Endothelial cell of umbilical vein (primary cell): Measurements from ENCODE around the gene EFNA5. TPM values are rescaled to one million over a fixed set of nuclear protein-coding genes. Genes with fewer than 3 reads are reported as not detected.

Experiments
- BruUV-seq: library from RNA; stranded (reverse); fragments of 400-500 nt; replicated peaks from 2 replicates; lab custom pipeline; 2021; lab: Mats Ljungman, UMichigan
- CTCF ChIA-PET: fragments of 300-600, 350-600 bp; sonication (Branson Sonifier 250); formaldehyde crosslinking; loops from one replicate; lab custom pipeline; 2021; ENCODE audit warnings: antibody characterized with exemption, inconsistent platforms; lab: Charles Lee
- POLR2A ChIA-PET: fragments of 300-600, 350-600 bp; sonication (Branson Sonifier 250); formaldehyde crosslinking; loops from one replicate; lab custom pipeline; 2021; ENCODE audit warnings: antibody characterized with exemption, inconsistent platforms; lab: Charles Lee
- DNase-seq: peaks from one replicate; pipeline ENCODE4 v3.0.0-alpha.2; 2011; ENCODE audit warnings: low read depth, low spot score
- FAIRE-seq: peaks from 2 replicates; lab custom pipeline; 2011; peaks lifted over from hg19 to GRCh38; lab: Jason Lieb, UNC
- H2AFZ ChIP-seq: 2 replicates; pipeline ENCODE4 v1.6.0; 2012; ENCODE audit warnings: low read depth, low read length, control low read depth, inconsistent platforms
- H3K27ac ChIP-seq: 2 replicates; pipeline ENCODE4 v1.5.1; 2011; ENCODE audit warnings: low read depth, mild to moderate bottlenecking, control low read depth, low read length, moderate library complexity; ENCODE audit not compliant: insufficient read depth
- H3K27me3 ChIP-seq, 2 experiments: 2 replicates each; pipeline versions ENCODE4 v1.6.0 to v1.6.1; 2011; ENCODE audit warnings: low read length in 2 of 2, mixed read lengths in 1 of 2; ENCODE audit not compliant: control insufficient read depth in 2 of 2, insufficient read depth in 2 of 2
- H3K36me3 ChIP-seq, 2 experiments: 2 replicates in 1 of 2; 3 replicates in 1 of 2; pipeline ENCODE4 v1.5.1; 2011; ENCODE audit warnings: low read length in 2 of 2, mild to moderate bottlenecking in 1 of 2, moderate library complexity in 1 of 2; ENCODE audit not compliant: control insufficient read depth in 2 of 2, insufficient read depth in 2 of 2; ENCODE audit errors: extremely low read depth in 1 of 2
- H3K4me1 ChIP-seq: 3 replicates; pipeline ENCODE4 v1.5.1; 2011; ENCODE audit warnings: mild to moderate bottlenecking, low read length; ENCODE audit not compliant: control insufficient read depth, insufficient read depth; ENCODE audit errors: extremely low read depth
- H3K4me2 ChIP-seq: 2 replicates; pipeline ENCODE4 v1.6.1; 2011; ENCODE audit warnings: low read length, control low read depth, mixed read lengths; ENCODE audit not compliant: insufficient read depth
- H3K4me3 ChIP-seq, 3 experiments: fragments of 200-600 bp in 1 of 3; sonication (generic), shearing (Covaris generic) in 1 of 3; replicated peaks in 1 of 3; 2 replicates each; pipeline ENCODE4 v1.5.1; 2011 to 2016; ENCODE audit warnings: control low read depth in 3 of 3, low read length in 3 of 3, mild to moderate bottlenecking in 2 of 3, inconsistent platforms in 1 of 3, low read depth in 1 of 3, moderate library complexity in 1 of 3; ENCODE audit not compliant: insufficient read depth in 1 of 3
- H3K79me2 ChIP-seq: 2 replicates; pipeline ENCODE4 v1.6.0; 2012; ENCODE audit warnings: low read length, inconsistent platforms; ENCODE audit not compliant: control insufficient read depth, insufficient read depth
- H3K9ac ChIP-seq: replicated peaks from 2 replicates; pipeline ENCODE3; 2011; ENCODE audit warnings: low read length, control low read depth; ENCODE audit not compliant: insufficient read depth; ENCODE audit errors: extremely low read depth
- H3K9me1 ChIP-seq: replicated peaks from 3 replicates; pipeline ENCODE4 v1.6.0; 2011; ENCODE audit warnings: mild to moderate bottlenecking, low read length; ENCODE audit not compliant: control insufficient read depth, insufficient read depth; ENCODE audit errors: extremely low read depth
- H3K9me3 ChIP-seq: replicated peaks from 2 replicates; pipeline ENCODE4 v1.5.1; 2012; ENCODE audit warnings: low read length, inconsistent platforms; ENCODE audit not compliant: control insufficient read depth, insufficient read depth
- H4K20me1 ChIP-seq: replicated peaks from 2 replicates; pipeline ENCODE3; 2011; ENCODE audit warnings: mild to moderate bottlenecking, low read length; ENCODE audit not compliant: control insufficient read depth, insufficient read depth; ENCODE audit errors: extremely low read depth
- EZH2 ChIP-seq: IDR thresholded peaks from 2 replicates; pipeline ENCODE4 v1.6.1; 2012; ENCODE audit warnings: borderline replicate concordance, low read depth, mild to moderate bottlenecking, moderate library complexity, low read length, inconsistent platforms; ENCODE audit not compliant: severe bottlenecking
- FOS ChIP-seq: IDR thresholded peaks from 2 replicates; pipeline ENCODE4 v1.6.1; 2011; ENCODE audit warnings: mild to moderate bottlenecking, low read length, moderate library complexity, borderline replicate concordance; ENCODE audit not compliant: insufficient read depth
- GATA2 ChIP-seq: IDR thresholded peaks from 2 replicates; pipeline ENCODE4 v1.7.0; 2011; ENCODE audit warnings: low read depth, mild to moderate bottlenecking, moderate library complexity, mixed read lengths, low read length; ENCODE audit not compliant: insufficient read length, insufficient read depth
- JUN ChIP-seq: IDR thresholded peaks from 2 replicates; pipeline ENCODE4 v1.6.1; 2011; ENCODE audit warnings: borderline replicate concordance, low read depth; ENCODE audit not compliant: insufficient read length, insufficient read depth
- MAX ChIP-seq: IDR thresholded peaks from 2 replicates; pipeline ENCODE4 v1.6.1; 2011; ENCODE audit not compliant: insufficient read depth, insufficient read length
- MYC ChIP-seq: IDR thresholded peaks from one replicate; pipeline ENCODE4 v1.6.1; 2011; ENCODE audit warnings: mild to moderate bottlenecking, low read depth, low read length
- POLR2AphosphoS5 ChIP-seq: IDR thresholded peaks from 2 replicates; pipeline ENCODE4 v1.6.1; 2012; ENCODE audit warnings: low read depth, mild to moderate bottlenecking, control low read depth, low read length, moderate library complexity; ENCODE audit not compliant: insufficient read depth
- dilution Hi-C: fragments of 300-500 bp; cut with MboI; formaldehyde crosslinking; loops from one replicate; pipeline ENCODE4 v1.15.0; 2019; ENCODE audit warnings: low sequenced_read_pairs; ENCODE audit not compliant: extremely low pct_ligation_motif_present
- intact Hi-C: fragments of 100-400 bp; cut with micrococcal nuclease; formaldehyde crosslinking; loops from one replicate; pipeline ENCODE4 v1.10.0; 2022
- polyA plus RNA-seq, 4 experiments: library from polyadenylated mRNA; depleted of rRNA in 3 of 4; stranded (reverse) in 3 of 4; unstranded in 1 of 4; fragments of >200 nt; gene quantifications; 2 replicates each; pipeline versions ENCODE4 v1.2.1 to v1.2.3, GENCODE V29; 2011 to 2012; ENCODE audit warnings: missing spikeins in 1 of 4
- total RNA-seq: library from RNA; stranded (reverse); gene quantifications from 2 replicates; pipeline ENCODE4 v1.2.3, GENCODE V29; 2021

EFNA5 gene
- total and polyA plus RNA-seq, 2 donors (not counting 3 experiments of a cell fraction or from before 2014, with no cell fraction given) = 13.6 to 22.1 TPM

- H3K36me3 ChIP-seq = no peaks in the 10 kb centered on the region
- FAIRE-seq = no peak
- H3K9me1 ChIP-seq = no peaks in the 10 kb centered on the region
- peaks cover 29% of the 10 kb centered on the region for H3K4me1 ChIP-seq
- no peaks in the 10 kb centered on the region for H3K27me3 ChIP-seq
- TF ChIP-seq MYC (no peak), EZH2 (no peak), MAX (no peak), POLR2AphosphoS5 (no peak), FOS (no peak), GATA2 (no peak), JUN (no peak)
- H2AFZ ChIP-seq = no peak overlapping the region
- no peak overlapping the region for H3K9ac ChIP-seq
- no peaks in the 10 kb centered on the region for H3K9me3 ChIP-seq
- H4K20me1 ChIP-seq = no peaks in the 10 kb centered on the region
- peaks cover 3% of the 10 kb centered on the region for H3K79me2 ChIP-seq
- intact Hi-C loops (no loop called here), dilution Hi-C loops (no loop called here)
- DNase-seq = peak; percentile 34
- ChIA-PET POLR2A (no interaction called here), CTCF (interaction anchor here (2.7 kb wide), 1 partner anchor 31 kb away, joined by 24 read pairs; no protein-coding TSS in a partner anchor)
- H3K4me2 ChIP-seq = no peak overlapping the region
- H3K27ac ChIP-seq = peak overlapping the region; percentile 96
- no peak overlapping the region for H3K4me3 ChIP-seq
- no TSS peak for BruUV-seq
Observed at GRCh38 chr5:107541400-107541799, 129.3 kb downstream of the EFNA5 start.
